ENCODE results near the gene UBE2H.

DNA sequence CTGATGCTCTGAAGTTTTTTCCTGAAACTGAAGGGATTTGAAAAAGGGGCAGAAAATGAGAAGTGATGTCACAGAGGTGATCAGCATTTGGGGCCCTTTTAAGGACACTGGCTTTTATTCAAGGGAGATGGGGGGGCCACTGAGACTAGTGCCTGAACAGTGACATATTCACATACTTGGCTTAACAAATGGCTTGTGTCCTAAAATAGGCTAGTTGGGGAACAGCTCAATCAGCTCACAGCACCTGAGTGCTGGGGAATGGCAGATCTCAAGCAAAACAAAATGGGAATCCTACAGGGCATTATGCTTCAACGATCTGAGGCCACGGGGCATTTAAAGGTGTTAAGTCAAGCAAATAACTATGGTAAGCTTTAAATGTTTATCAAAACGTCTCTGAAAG, 90.1 kb downstream of the UBE2H start:
- TF ChIP-seq, protein P1, sequence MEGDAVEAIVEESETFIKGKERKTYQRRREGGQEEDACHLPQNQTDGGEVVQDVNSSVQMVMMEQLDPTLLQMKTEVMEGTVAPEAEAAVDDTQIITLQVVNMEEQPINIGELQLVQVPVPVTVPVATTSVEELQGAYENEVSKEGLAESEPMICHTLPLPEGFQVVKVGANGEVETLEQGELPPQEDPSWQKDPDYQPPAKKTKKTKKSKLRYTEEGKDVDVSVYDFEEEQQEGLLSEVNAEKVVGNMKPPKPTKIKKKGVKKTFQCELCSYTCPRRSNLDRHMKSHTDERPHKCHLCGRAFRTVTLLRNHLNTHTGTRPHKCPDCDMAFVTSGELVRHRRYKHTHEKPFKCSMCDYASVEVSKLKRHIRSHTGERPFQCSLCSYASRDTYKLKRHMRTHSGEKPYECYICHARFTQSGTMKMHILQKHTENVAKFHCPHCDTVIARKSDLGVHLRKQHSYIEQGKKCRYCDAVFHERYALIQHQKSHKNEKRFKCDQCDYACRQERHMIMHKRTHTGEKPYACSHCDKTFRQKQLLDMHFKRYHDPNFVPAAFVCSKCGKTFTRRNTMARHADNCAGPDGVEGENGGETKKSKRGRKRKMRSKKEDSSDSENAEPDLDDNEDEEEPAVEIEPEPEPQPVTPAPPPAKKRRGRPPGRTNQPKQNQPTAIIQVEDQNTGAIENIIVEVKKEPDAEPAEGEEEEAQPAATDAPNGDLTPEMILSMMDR (IDR thresholded peaks at IDR 0.05 in 2 of 3, conservative IDR thresholded peaks at IDR 0.05 in 1 of 3; ENCODE audit: control insufficient read depth in 2 of 3, extremely low read depth in 1 of 3, insufficient read depth in 1 of 3, low read depth in 3 of 3, low read length in 3 of 3): no peak
- no peak for TF ChIP-seq POLR2A (IDR thresholded peaks at IDR 0.05; ENCODE audit: low read depth, low read length)
- no peak for TF ChIP-seq ZZZ3 (IDR thresholded peaks at IDR 0.05; ENCODE audit: control insufficient read depth, insufficient read length, low read depth)

All from GM12878 (cell line).